Breast epithelium (tissue), 4 donors: Measurements from ENCODE around the gene DCST1. TPM values are rescaled to one million over a fixed set of nuclear protein-coding genes. Genes with fewer than 3 reads are reported as not detected.
A peak's percentile ranks its signal among the peaks of the same experiment; 100 is the strongest.

Experiments
- DNase-seq, 2 donors: peaks; one replicate each; pipeline ENCODE4 v3.0.0-alpha.2; 2019; ENCODE audit warnings: low spot score in 2 of 2
- H3K27ac ChIP-seq, 2 donors: fragments of 200-600 bp; sonication (generic) in 1 of 2; one replicate each; pipeline ENCODE4 v1.5.1; 2016 to 2019; ENCODE audit warnings: mild to moderate bottlenecking in 1 of 2
- H3K27me3 ChIP-seq, 2 donors: fragments of 200-600 bp; sonication (generic) in 1 of 2; one replicate each; pipeline versions ENCODE4 v1.5.1 to v1.6.0; 2017 to 2019; ENCODE audit warnings: control low read depth in 1 of 2, mild to moderate bottlenecking in 1 of 2
- H3K36me3 ChIP-seq: fragments of 200-600 bp; one replicate; pipeline ENCODE4 v1.5.1; 2019
- H3K4me1 ChIP-seq, 2 donors: fragments of 200-600 bp; sonication (generic); one replicate each; pipeline ENCODE4 v1.5.1; 2016 to 2019; ENCODE audit warnings: control low read depth in 1 of 2
- H3K4me3 ChIP-seq, 3 donors: fragments of 200-600 bp; sonication (generic); 1 replicate in 2 of 3; 2 replicates in 1 of 3; pipeline ENCODE4 v1.5.1; 2016 to 2019; ENCODE audit warnings: mild to moderate bottlenecking in 3 of 3, moderate library complexity in 2 of 3
- H3K9me3 ChIP-seq, 2 donors: fragments of 200-600 bp; sonication (generic) in 1 of 2; one replicate each; pipeline ENCODE4 v1.5.1; 2016 to 2019; ENCODE audit warnings: control low read depth in 1 of 2
- POLR2A ChIP-seq: fragments of 450-650 bp; IDR thresholded peaks from one replicate; pipeline ENCODE4 v1.6.1; 2016; ENCODE audit warnings: antibody characterized with exemption, mild to moderate bottlenecking, moderate library complexity
- POLR2AphosphoS5 ChIP-seq, 3 donors: sonication (generic); formaldehyde crosslinking; IDR thresholded peaks; one replicate each; pipeline ENCODE4 v1.6.1; 2017; ENCODE audit warnings: antibody characterized with exemption in 3 of 3
- intact Hi-C: fragments of 100-400 bp; cut with DNase I; formaldehyde crosslinking; loops from one replicate; pipeline ENCODE4 v1.15.1; 2023; ENCODE audit warnings: low total_unique reads
- total RNA-seq, 3 donors: library from RNA; depleted of rRNA; stranded (reverse); fragments of >200 nt; gene quantifications; one replicate each; pipeline ENCODE4 v1.1.0, GENCODE V29; 2016
- TF ChIP-seq, protein P1 (sequence below), 3 donors: fragments of 450-650 bp; IDR thresholded peaks; one replicate each; pipeline ENCODE4 v1.5.1; 2016 to 2017; ENCODE audit warnings: antibody characterized with exemption in 3 of 3, mild to moderate bottlenecking in 3 of 3, moderate library complexity in 3 of 3

DCST1 gene
- total RNA-seq, 3 donors from 2014 or later, result 0.16 to 0.66 (median 0.44) TPM

- Histone ChIP-seq H3K4me3 (no peak overlapping the region), H3K27ac (peak overlapping the region; percentile 22), H3K4me1 (peaks cover 8 to 9% of the 10 kb centered on the region in 2 donors), H3K27me3 (no peaks in the 10 kb centered on the region), H3K9me3 (no peaks in the 10 kb centered on the region), H3K36me3 (no peaks in the 10 kb centered on the region)
- DNase-seq, result no peak
- intact Hi-C loops, result no loop called here
- TF ChIP-seq POLR2A (no peak), POLR2AphosphoS5 (IDR thresholded peaks at IDR 0.05) (no peak)
- TF ChIP-seq, protein P1, sequence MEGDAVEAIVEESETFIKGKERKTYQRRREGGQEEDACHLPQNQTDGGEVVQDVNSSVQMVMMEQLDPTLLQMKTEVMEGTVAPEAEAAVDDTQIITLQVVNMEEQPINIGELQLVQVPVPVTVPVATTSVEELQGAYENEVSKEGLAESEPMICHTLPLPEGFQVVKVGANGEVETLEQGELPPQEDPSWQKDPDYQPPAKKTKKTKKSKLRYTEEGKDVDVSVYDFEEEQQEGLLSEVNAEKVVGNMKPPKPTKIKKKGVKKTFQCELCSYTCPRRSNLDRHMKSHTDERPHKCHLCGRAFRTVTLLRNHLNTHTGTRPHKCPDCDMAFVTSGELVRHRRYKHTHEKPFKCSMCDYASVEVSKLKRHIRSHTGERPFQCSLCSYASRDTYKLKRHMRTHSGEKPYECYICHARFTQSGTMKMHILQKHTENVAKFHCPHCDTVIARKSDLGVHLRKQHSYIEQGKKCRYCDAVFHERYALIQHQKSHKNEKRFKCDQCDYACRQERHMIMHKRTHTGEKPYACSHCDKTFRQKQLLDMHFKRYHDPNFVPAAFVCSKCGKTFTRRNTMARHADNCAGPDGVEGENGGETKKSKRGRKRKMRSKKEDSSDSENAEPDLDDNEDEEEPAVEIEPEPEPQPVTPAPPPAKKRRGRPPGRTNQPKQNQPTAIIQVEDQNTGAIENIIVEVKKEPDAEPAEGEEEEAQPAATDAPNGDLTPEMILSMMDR (IDR thresholded peaks at IDR 0.05), result no peak
Observed at GRCh38 chr1:155043793-155044192, 10.2 kb downstream of the DCST1 start.

DNA sequence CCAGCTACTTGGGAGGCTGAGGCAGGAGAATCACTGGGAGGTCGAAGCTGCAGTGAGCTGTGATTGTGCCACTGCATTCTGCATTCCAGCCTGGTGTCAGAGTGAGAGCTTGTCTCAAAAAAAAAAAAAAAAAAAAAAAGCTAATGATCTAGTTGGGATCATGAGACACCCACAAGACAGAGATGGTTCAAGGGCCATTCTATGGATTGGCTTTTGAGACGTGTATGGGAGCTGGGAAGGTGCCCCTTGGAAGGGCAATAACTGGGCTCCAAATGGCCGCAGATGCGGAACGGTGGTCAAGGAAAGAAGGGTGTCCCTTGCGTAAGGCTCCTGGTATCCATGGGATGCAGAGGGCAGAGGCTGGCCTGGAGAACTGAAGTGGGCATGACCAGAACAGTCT is 10.7 kb downstream of the DCST1 start:
- intact Hi-C loops, result no loop called here
- peak overlapping the region; percentile 49 to 71 for H3K27ac ChIP-seq

GRCh38 chr1:155044812-155045657 is 11.4 kb downstream of the DCST1 start:
- peak; percentile 76 to 82 for DNase-seq
- Histone ChIP-seq H3K27me3 (no peaks in the 10 kb centered on the region), H3K27ac (peak overlapping the region; percentile 49 to 71), H3K36me3 (no peaks in the 10 kb centered on the region), H3K9me3 (no peaks in the 10 kb centered on the region), H3K4me1 (peaks cover 10 to 14% of the 10 kb centered on the region in 2 donors), H3K4me3 (no peak overlapping the region)
- intact Hi-C loops, result no loop called here
- no peak for TF ChIP-seq POLR2A
- TF ChIP-seq, protein P1 (IDR thresholded peaks at IDR 0.05), result peak in 2 of 3 donors; percentile 50 to 70
- TF ChIP-seq POLR2AphosphoS5 (IDR thresholded peaks at IDR 0.05), result peak in 1 of 3 donors; percentile 45

More for the DNA sequence above, 10.7 kb downstream of the DCST1 start:
- DNase-seq, result no peak
- H3K4me3 ChIP-seq, result no peak overlapping the region
- H3K36me3 ChIP-seq, result no peaks in the 10 kb centered on the region
- H3K27me3 ChIP-seq, result no peaks in the 10 kb centered on the region
- peaks cover 4 to 8% of the 10 kb centered on the region in 2 donors for H3K4me1 ChIP-seq
- H3K9me3 ChIP-seq, result no peaks in the 10 kb centered on the region
- TF ChIP-seq POLR2A, result no peak
- TF ChIP-seq POLR2AphosphoS5 (IDR thresholded peaks at IDR 0.05), result no peak
- TF ChIP-seq, protein P1 (IDR thresholded peaks at IDR 0.05), result no peak

GRCh38 chr1:155048449-155049334 is 15.1 kb downstream of the DCST1 start:
- peaks cover 10 to 17% of the 10 kb centered on the region in 2 donors for H3K4me1 ChIP-seq

More at GRCh38 chr1:155048449-155049334, 15.1 kb downstream of the DCST1 start:
- Histone ChIP-seq H3K4me3 (no peak overlapping the region), H3K27me3 (no peaks in the 10 kb centered on the region), H3K27ac (peak overlapping the region; percentile 40 to 90), H3K36me3 (no peaks in the 10 kb centered on the region), H3K9me3 (no peaks in the 10 kb centered on the region)
- intact Hi-C loops, result no loop called here
- DNase-seq, result no peak
- TF ChIP-seq, protein P1 (IDR thresholded peaks at IDR 0.05), result no peak
- TF ChIP-seq POLR2AphosphoS5 (IDR thresholded peaks at IDR 0.05) (no peak), POLR2A (no peak)
